Measurements from ENCODE around the gene OSCP1. TPM values are rescaled to one million over a fixed set of nuclear protein-coding genes. Genes with fewer than 3 reads are reported as not detected.

Gene OSCP1
- total RNA-seq, 1 donor from 2014 or later: 0.82 TPM

DNA sequence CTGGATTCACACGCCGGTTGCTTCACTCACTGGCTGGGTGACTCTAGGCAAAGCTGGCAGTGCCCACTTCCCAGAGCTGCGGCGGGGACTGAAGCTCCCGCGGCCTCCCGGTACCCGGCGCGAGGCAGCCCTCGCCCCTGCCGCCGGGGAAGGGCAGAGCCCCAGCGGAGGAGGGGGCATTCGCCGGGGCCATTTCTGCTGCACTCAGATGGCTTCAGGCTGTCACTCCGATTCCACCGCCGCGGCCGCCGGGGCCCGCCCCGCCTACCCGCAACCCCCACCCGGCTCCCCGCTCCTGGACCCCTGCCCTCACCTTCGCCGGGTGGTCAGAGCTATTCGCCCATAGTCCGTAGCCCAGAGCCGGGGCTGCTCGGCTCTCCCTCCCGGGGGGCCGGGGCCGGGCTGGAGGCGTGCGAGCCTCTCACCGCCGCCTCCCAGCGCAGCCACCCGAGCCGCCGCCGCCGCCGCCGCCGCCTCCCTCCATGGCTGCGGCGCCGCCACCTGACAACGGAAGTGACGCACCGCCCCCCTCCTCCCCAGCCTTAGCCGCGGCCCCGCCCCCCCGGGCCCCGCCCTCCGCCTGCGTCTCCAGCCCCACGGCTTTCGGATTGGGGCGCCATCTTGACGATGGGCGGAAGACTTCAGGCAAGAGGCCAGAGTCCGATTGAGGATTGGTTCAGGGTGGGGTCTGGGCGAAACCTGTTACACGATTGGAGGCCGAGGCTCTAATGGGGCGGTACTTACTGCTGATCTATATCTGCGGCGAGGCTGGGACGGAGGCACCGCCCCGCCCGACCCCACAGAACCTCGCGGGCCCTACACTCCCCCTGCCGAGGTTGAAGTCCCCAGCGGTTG is 64.6 kb downstream of the OSCP1 start, which contains the start of gene STK40:
Gene STK40, minus strand, starts transcription at position 515 of the 855 bp plus-strand sequence. CDS start 24,592 bp downstream, outside the sequence.
- no peaks in the 10 kb centered on the region for H3K27me3 Mint-ChIP-seq
- intact Hi-C loops (cut with micrococcal nuclease): loop anchor here (1.0 to 10.0 kb wide), 9 partner anchors 12 to 1191 kb away; partner anchors contain the start of genes ADPRS, EVA1B, LSM10 and MRPS15
- peak within 1 kb of the TSS; percentile 92 for H3K4me3 Mint-ChIP-seq
- H3K9me3 Mint-ChIP-seq: no peaks in the 10 kb centered on the region
- H3K4me1 Mint-ChIP-seq: peaks cover 62% of the 10 kb centered on the region
- DNase-seq: peak; percentile 99
- peaks cover 28% of the 10 kb centered on the region for H3K36me3 Mint-ChIP-seq (ENCODE audit: low read depth)
- H3K27ac Mint-ChIP-seq: peak within 1 kb of the TSS; percentile 99

GRCh38 chr1:36384542-36385409 is 65.5 kb downstream of the OSCP1 start:
- H3K27ac Mint-ChIP-seq: peak overlapping the region; percentile 91
- intact Hi-C loops (cut with micrococcal nuclease): loop anchor here (5.0 to 10.0 kb wide), 5 partner anchors 62 to 1190 kb away; partner anchors contain the start of genes ADPRS, EVA1B, MRPS15 and SFPQ
- peaks cover 66% of the 10 kb centered on the region for H3K4me1 Mint-ChIP-seq
- H3K27me3 Mint-ChIP-seq: no peaks in the 10 kb centered on the region
- peak; percentile 85 for DNase-seq
- H3K4me3 Mint-ChIP-seq: peak overlapping the region; percentile 92
- H3K36me3 Mint-ChIP-seq (ENCODE audit: low read depth): peaks cover 23% of the 10 kb centered on the region
- H3K9me3 Mint-ChIP-seq: no peaks in the 10 kb centered on the region

GRCh38 chr1:36383240-36383639 is 67.0 kb downstream of the OSCP1 start:
- peaks cover 24% of the 10 kb centered on the region for H3K36me3 Mint-ChIP-seq (ENCODE audit: low read depth)
- peaks cover 70% of the 10 kb centered on the region for H3K4me1 Mint-ChIP-seq
- intact Hi-C loops (cut with micrococcal nuclease): loop anchor here (10.0 kb wide), 1 partner anchor 1188 kb away; the partner anchor contains the start of gene SFPQ
- DNase-seq: no peak
- H3K4me3 Mint-ChIP-seq: peak overlapping the region; percentile 92
- H3K27ac Mint-ChIP-seq: peak overlapping the region; percentile 45
- no peaks in the 10 kb centered on the region for H3K27me3 Mint-ChIP-seq
- no peaks in the 10 kb centered on the region for H3K9me3 Mint-ChIP-seq

DNA sequence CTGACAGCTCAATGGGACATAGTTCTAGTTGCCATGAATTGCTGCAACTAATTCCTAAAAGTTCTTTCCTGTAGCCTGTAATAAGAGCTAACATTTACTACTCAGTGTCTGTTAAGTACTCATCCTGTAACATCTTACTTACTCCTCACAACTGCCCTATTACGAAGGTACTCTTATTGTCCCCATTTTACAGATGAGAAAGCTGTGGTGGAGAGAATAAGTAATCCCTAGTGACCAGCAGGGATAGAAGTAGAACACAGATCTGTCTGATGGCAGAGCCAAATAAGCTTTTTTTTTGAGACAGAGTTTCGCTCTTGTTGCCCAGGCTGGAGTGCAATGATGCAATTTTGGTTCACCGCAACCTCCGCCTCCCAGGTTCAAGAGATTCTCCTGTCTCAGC is 67.6 kb downstream of the OSCP1 start:
- DNase-seq: no peak
- Mint-ChIP-seq H3K36me3 (ENCODE audit: low read depth) (peaks cover 25% of the 10 kb centered on the region), H3K4me3 (no peak overlapping the region), H3K27ac (no peak overlapping the region), H3K9me3 (no peaks in the 10 kb centered on the region), H3K27me3 (no peaks in the 10 kb centered on the region), H3K4me1 (peaks cover 73% of the 10 kb centered on the region)
- intact Hi-C loops (cut with micrococcal nuclease): loop anchor here (10.0 kb wide), 1 partner anchor 1188 kb away; the partner anchor contains the start of gene SFPQ

DNA sequence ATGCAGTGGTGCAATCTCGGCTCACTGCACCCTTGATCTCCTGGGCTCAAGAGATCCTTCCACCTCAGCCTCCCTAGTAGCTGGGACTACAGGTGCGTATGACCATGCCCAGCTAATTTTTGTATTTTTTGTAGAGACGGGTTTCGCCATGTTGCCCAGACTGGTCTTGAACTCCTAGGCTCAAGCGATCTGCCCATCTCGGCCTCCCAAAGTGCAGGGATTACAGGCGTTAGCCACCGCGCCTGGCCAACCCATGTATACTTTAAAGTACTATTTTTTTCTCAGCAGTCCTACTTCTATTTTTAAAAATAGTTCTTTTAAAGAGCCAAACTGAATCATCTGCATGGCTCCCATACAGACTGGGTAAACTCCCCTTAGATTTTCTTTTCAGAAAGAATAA is 68.0 kb downstream of the OSCP1 start:
- H3K36me3 Mint-ChIP-seq (ENCODE audit: low read depth): peaks cover 25% of the 10 kb centered on the region
- H3K27me3 Mint-ChIP-seq: no peaks in the 10 kb centered on the region
- no peaks in the 10 kb centered on the region for H3K9me3 Mint-ChIP-seq
- intact Hi-C loops (cut with micrococcal nuclease): loop anchor here (10.0 kb wide), 1 partner anchor 1187 kb away; the partner anchor contains the start of gene SFPQ
- no peak for DNase-seq
- H3K27ac Mint-ChIP-seq: peak overlapping the region; percentile 41
- peaks cover 72% of the 10 kb centered on the region for H3K4me1 Mint-ChIP-seq
- H3K4me3 Mint-ChIP-seq: no peak overlapping the region

DNA sequence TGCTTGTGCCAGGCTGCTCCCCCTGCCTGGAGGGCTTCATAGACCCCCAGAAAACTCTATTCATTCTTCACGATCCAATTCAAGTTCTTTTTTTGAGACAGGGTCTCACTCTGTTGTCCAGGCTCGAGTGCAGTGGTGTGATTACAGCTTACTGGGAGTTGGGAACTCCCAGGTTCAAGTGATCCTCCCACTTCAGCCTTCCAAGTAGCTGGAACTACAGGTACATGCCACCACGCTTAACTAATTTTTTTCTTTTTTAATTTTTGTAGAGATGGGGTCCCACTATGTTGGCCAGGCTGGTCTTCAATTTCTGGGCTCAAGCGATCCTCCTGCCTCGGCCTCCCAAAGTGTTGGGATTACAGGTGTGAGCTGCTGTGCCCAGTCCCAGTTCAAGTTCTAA is 68.8 kb downstream of the OSCP1 start:
- Mint-ChIP-seq H3K36me3 (ENCODE audit: low read depth) (peaks cover 26% of the 10 kb centered on the region), H3K27ac (no peak overlapping the region), H3K4me1 (peaks cover 65% of the 10 kb centered on the region), H3K9me3 (no peaks in the 10 kb centered on the region), H3K27me3 (no peaks in the 10 kb centered on the region), H3K4me3 (no peak overlapping the region)
- DNase-seq: no peak
- intact Hi-C loops (cut with micrococcal nuclease): loop anchor here (10.0 kb wide), 1 partner anchor 1187 kb away; the partner anchor contains the start of gene SFPQ

DNA sequence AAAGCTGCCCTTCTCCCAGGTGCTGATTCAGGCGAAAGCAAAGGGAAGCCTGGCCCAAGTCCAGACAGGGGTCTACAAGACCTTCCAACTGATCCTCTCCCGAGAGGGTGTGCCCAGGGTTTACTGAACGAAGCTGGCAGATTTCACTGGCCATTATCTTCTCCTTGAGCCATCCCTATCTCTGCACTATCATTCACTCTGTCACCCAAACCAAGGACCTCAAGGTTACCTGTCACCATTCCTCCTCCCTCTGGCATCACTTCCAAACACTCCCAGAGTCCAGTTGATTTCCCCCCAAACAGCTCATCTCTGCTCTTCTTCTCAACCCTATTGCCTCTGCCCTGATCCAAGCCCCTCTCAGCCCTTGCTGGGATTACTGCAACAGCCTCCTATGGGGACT is 69.5 kb downstream of the OSCP1 start:
- Mint-ChIP-seq H3K27ac (peak overlapping the region; percentile 77), H3K4me3 (no peak overlapping the region), H3K36me3 (ENCODE audit: low read depth) (peaks cover 29% of the 10 kb centered on the region), H3K27me3 (no peaks in the 10 kb centered on the region), H3K4me1 (peaks cover 67% of the 10 kb centered on the region), H3K9me3 (no peaks in the 10 kb centered on the region)
- intact Hi-C loops (cut with micrococcal nuclease): loop anchor here (10.0 kb wide), 1 partner anchor 1186 kb away; the partner anchor contains the start of gene SFPQ
- DNase-seq: no peak

DNA sequence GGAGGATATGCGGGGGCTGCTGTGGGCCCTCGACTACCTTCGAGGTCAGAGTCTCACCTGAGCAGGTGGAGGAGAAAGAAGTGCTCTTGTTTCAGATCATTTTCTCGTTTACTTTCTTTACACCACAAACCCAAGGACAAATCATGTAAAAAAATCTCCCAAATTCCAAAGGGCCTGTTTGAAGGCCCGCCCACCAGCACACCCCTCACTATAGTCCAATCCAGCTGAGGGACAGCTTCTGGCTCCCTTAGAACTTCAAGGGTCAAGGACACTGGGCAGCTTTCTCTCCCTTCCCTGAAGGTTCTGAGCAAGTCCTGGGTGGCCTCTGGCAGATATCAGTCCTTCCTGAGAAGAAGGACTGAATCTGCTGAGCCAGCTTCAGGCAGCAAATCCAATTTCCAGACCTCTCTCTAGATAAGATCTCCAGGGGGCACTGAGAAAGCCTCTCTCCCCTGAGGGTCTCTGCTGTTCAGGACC is 70.1 kb downstream of the OSCP1 start:
- intact Hi-C loops (cut with micrococcal nuclease): loop anchor here (10.0 kb wide), 1 partner anchor 1185 kb away; the partner anchor contains the start of gene SFPQ
- Mint-ChIP-seq H3K36me3 (ENCODE audit: low read depth) (peaks cover 29% of the 10 kb centered on the region), H3K27me3 (no peaks in the 10 kb centered on the region), H3K27ac (peak overlapping the region; percentile 55), H3K4me3 (no peak overlapping the region), H3K4me1 (peaks cover 67% of the 10 kb centered on the region), H3K9me3 (no peaks in the 10 kb centered on the region)
- DNase-seq: no peak

DNA sequence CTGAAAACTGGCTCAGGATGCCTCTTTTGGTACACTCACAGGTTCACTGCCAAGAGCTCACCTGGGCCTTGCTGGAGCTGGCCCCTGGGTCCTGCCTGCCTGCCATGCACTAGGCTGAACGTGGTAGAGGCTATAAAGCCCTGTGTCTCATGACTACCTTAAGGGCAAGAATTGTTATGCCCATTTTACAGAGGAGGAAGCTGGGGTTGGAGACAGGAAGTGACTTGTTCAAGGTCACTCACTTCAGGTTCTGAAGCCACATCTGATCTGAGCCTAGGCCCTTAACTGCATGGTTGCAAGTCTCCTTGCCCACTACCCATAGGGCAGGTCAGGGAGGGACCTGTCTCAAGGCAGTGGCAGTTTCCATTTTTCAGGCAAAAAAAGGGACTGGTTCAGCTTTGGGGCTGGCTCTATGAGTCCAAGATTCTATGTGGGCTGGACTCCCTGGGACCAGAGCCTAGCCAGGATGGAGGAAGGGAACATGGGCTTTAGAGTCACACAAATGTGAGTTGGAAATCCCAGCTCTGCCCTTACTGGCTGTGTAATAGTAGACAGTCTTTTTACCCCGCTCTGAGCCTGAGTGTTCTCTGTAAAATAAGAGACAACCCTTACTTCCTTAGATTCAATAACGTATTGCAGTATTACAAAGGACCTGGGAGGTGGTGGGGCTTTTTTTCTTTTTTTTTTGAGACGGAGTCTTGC is 72.3 kb downstream of the OSCP1 start:
- DNase-seq: peak; percentile 68
- peak overlapping the region; percentile 28 for H3K4me3 Mint-ChIP-seq
- H3K27ac Mint-ChIP-seq: peak overlapping the region; percentile 79
- peaks cover 30% of the 10 kb centered on the region for H3K36me3 Mint-ChIP-seq (ENCODE audit: low read depth)
- no peaks in the 10 kb centered on the region for H3K27me3 Mint-ChIP-seq
- intact Hi-C loops (cut with micrococcal nuclease): no loop called here
- peaks cover 72% of the 10 kb centered on the region for H3K4me1 Mint-ChIP-seq
- no peaks in the 10 kb centered on the region for H3K9me3 Mint-ChIP-seq

DNA sequence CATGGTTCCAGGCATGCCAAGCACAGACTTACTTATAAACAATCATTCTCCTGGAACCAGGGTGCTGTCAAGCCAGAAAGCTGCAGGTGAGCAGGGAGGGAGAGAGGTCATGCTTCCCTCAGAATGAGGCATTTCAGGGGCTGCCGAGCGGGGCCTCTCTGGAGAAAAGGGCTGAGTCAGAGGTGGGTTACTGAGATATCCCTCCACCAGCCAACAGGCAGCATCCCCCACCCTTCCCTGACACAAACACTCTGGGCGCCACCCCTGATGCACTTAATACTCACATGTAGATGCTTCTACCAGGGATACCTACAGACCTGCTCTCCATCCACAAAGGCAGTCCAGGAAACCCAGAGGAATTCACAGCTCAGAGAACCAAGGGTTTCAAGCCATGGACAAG is 77.6 kb downstream of the OSCP1 start:
- intact Hi-C loops (cut with micrococcal nuclease): no loop called here
- peaks cover 51% of the 10 kb centered on the region for H3K4me1 Mint-ChIP-seq
- peaks cover 17% of the 10 kb centered on the region for H3K36me3 Mint-ChIP-seq (ENCODE audit: low read depth)
- H3K27me3 Mint-ChIP-seq: no peaks in the 10 kb centered on the region
- no peak for DNase-seq
- no peaks in the 10 kb centered on the region for H3K9me3 Mint-ChIP-seq
- H3K27ac Mint-ChIP-seq: peak overlapping the region; percentile 97
- H3K4me3 Mint-ChIP-seq: no peak overlapping the region

GRCh38 chr1:36369061-36369861 is 81.0 kb downstream of the OSCP1 start:
- Mint-ChIP-seq H3K36me3 (ENCODE audit: low read depth) (peaks cover 13% of the 10 kb centered on the region), H3K27me3 (no peaks in the 10 kb centered on the region), H3K9me3 (no peaks in the 10 kb centered on the region), H3K4me1 (peaks cover 55% of the 10 kb centered on the region), H3K27ac (peak overlapping the region; percentile 78), H3K4me3 (no peak overlapping the region)
- intact Hi-C loops (cut with micrococcal nuclease): loop anchor here (2.0 to 5.0 kb wide), 5 partner anchors 26 to 270 kb away; partner anchors contain the start of genes EVA1B and SH3D21
- DNase-seq: peak; percentile 95
